ENCODE results near the gene SLC25A23. TPM values are rescaled to one million over a fixed set of nuclear protein-coding genes. Genes with fewer than 3 reads are reported as not detected.

SLC25A23 gene
- total RNA-seq, 1 donor from 2014 or later, result 89.9 TPM

DNA sequence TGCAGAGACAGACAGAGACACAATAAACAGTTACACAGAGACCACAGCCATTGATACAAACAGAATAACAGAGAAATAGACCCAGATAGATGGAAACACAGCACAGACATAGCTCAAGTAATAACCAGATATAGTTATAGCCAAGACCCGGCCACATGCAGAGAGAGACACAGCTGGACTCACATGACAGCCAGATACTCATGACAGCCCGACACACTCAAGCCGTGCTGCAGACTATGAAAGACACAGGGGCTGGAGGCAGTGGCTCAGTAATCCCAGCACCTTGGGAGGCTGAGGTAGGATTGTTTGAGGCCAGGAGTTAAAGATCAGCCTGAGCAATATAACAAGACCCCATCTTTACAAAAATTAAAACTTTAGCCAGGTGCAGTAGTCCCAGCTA is 23.6 kb upstream of the SLC25A23 start:
- no peak for ATAC-seq
- intact Hi-C loops (cut with DNase I), result no loop called here
- no peak for DNase-seq (ENCODE audit: missing footprints)

DNA sequence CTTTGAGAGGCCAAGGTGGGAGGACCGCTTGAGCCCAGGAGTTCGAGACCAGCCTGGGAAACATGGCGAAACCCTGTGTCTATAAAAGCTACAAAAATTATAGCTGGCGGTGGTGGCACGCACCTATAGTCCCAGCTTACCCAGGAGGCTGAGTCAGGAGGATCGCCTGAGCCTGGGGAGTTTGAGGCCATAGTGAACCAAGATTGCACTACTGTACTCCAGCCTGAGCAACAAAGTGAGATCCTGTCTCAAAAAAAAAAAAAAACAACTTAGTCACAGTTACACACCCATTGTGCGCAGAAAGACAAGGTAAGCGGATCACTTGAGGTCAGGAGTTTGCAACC is 22.7 kb upstream of the SLC25A23 start:
- DNase-seq (ENCODE audit: missing footprints) (no peak), ATAC-seq (no peak)
- intact Hi-C loops (cut with DNase I), result no loop called here

DNA sequence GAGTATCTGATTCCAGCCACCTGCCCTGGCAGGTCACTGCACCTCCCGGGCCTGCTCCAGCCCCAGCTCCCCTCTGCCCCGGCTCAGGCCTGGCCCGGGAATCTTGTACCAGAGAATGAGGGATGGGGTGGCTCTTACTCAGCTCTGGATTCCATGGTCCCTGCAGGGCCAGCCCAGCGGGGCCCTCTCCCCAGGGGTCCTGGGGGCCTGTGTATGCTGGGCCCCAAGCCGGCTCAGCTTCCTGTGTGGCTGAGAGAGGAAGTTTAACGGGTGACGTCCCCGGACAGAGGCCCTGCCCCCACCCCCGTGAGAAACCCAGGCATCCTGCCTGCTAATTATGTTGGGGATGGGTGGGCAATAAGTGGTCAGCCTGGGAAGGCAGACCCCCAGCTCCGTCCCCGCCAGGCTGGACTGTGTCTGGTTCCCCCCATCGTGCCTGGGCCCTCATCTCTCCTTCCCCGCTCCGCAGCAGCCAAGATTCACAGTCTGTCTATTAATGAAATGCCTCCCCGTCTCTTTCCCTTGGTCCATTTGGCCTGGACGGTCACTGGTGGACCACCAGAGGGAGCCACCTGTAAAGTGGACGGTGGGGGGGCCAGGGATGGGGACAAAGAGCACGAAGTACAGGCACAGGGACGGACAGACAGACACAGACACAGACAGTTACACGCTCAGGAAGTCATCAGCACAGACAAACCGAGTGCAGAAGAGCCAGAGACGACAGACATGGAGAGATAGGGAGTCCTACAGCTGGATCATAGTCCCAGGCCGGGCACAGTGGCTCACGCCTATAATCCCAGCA is 22.1 kb upstream of the SLC25A23 start, which contains the start of gene DENND1C:
TSS of gene DENND1C (minus strand) at position 247 of the 802 bp plus-strand sequence. CDS start at position 155, 92 bp downstream.
- peak; percentile 75 for DNase-seq (ENCODE audit: missing footprints)
- peak; percentile 54 for ATAC-seq
- intact Hi-C loops (cut with DNase I), result no loop called here

DNA sequence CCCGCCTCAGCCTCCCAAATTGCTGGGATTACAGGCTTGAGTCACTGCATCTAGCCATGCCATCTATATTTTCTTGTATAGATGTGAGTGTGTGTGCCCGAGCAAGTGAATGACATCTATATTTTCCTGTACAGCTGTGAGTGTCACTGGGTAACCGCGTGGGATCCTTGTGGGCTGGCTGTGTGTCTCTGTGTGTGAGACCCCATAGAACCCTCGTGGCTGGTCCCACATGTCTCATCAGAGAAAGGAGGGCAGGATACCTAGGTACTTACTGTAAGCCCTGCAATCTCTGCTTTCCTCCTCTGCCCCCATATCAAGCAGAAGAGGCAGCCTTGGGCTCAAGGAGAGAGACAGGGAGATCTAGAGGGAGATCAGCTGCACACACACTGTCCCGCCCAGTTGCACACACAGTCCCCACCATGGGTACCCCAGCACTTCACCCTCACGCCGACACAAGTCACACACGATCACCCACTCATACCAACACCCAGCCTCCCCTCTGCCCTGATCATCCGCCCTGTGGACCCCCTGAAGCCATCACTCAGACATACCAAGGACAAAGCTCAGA is 21.3 kb upstream of the SLC25A23 start:
- ATAC-seq, result no peak
- intact Hi-C loops (cut with DNase I), result no loop called here

DNA sequence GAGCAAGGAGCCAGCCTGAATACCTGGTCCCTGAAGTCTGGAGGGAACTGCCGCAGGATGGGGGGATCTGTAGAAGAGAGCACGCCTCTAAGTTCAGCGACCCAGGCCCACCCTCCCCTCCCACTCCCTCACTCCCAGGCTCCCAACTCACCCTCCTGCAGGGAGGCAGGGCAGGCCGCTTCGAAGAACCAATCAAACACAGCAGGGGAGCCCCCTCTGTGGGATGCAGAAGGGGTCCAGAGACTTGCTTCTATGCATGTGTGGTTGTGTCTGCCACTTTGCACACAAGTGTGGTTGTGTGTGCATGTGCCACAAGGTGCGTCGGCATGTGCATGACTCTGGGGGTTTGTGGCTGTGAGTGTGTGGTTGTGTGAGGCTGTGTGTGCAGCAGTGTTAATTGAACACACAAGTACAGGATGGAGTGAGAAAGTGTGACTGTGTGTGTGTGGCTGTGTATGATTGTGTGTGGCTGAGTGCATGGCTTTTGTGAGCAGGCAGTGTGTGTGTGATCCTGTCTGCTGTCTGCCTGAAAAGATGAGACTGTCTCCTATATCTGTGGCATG is 20.3 kb upstream of the SLC25A23 start:
- intact Hi-C loops (cut with DNase I), result no loop called here
- ATAC-seq (no peak), DNase-seq (ENCODE audit: missing footprints) (no peak)

More for the DNA sequence above, 21.3 kb upstream of the SLC25A23 start:
- DNase-seq (ENCODE audit: missing footprints), result no peak

DNA sequence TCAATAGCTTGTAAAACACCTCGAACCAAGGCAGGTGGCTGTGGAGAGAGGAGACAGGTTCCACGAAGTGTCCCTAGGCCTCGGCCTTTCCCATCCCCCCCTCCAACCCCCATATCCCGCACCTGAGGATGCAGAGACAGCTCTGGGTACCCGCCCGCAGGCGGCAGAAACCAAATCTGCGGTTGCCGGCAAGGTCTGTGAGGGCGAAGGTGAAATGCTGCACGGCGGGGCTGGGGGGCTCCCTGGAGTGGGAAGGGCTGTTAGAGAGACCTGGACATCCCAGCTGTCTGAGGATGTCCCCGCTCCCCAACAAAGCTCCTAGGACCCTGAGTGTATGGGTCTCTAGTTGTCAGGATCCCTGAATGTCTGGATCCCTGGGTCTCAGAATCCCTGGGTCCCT is 19.2 kb upstream of the SLC25A23 start:
- ATAC-seq, result no peak
- no peak for DNase-seq (ENCODE audit: missing footprints)
- intact Hi-C loops (cut with DNase I), result no loop called here

- peak; percentile 57 for DNase-seq (ENCODE audit: missing footprints)
- ATAC-seq, result no peak
- intact Hi-C loops (cut with DNase I), result no loop called here
These were observed 17.4 kb upstream of the SLC25A23 start for GRCh38 chr19:6476896-6477431.

GRCh38 chr19:6476155-6476895 is 16.7 kb upstream of the SLC25A23 start:
- intact Hi-C loops (cut with DNase I), result no loop called here
- peak; percentile 72 for DNase-seq (ENCODE audit: missing footprints)
- ATAC-seq, result no peak

DNA sequence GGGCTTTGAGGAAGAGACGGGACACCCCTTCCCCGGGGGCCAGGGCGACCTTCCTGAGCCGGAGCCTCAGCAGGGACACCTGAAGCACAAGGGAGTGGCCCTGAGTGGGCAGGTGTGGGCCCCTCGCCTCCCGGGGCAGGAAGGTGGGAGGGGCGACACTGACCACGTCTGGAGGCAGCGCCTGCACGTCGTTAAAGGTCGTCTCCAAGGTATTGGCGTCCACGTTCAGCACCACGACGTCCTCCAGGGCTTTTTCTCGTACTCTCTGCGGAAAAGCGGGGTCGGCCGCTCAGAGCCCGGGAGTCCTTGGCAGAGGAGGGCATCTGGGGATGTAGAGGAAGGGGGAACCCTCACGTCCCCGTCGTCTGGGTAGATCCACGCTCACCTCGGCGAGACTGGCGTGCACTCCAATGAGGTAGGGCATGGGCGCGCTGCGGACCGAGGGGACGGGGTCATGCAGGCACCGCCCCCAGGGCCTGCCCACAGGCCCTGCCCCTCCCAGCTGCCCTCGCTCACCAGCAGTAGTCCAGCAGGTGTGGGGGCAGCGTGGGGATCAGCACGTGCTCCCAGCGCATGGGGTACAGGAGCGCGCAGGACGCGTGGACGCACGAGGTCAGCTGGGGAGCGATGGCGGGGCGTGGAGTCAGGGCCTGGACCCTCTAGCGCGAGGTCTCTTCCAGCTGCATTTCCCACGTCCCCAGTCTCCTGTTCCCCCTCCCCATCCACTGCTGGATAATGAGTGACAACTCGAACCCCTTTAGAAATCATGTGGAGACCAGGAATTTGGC is 15.9 kb upstream of the SLC25A23 start:
- intact Hi-C loops (cut with DNase I), result no loop called here
- DNase-seq (ENCODE audit: missing footprints), result peak; percentile 60
- ATAC-seq, result no peak

GRCh38 chr19:6473647-6474046 is 14.1 kb upstream of the SLC25A23 start:
- ATAC-seq (no peak), DNase-seq (ENCODE audit: missing footprints) (no peak)
- intact Hi-C loops (cut with DNase I), result no loop called here

DNA sequence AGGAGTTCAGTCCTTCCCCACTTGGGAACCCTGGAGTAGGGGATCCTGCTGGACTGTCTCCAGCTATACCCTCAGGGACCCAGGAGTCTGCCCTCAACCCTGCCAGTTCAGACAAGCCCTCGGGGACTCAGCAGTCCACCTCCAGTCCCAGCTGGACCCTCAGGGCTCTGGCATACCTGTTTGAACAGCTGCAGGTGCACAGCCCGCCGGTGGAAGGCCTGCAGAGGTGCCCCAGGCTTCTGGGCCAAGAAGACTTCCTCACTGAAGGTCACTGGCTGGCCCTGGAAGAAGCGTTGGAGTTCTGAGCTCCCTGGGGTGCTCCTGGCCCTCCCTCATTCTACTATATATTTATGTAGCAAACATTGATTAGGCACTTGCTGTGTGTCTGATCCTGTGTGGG is 13.1 kb upstream of the SLC25A23 start:
- intact Hi-C loops (cut with DNase I), result no loop called here
- ATAC-seq, result no peak
- DNase-seq (ENCODE audit: missing footprints), result no peak

DNA sequence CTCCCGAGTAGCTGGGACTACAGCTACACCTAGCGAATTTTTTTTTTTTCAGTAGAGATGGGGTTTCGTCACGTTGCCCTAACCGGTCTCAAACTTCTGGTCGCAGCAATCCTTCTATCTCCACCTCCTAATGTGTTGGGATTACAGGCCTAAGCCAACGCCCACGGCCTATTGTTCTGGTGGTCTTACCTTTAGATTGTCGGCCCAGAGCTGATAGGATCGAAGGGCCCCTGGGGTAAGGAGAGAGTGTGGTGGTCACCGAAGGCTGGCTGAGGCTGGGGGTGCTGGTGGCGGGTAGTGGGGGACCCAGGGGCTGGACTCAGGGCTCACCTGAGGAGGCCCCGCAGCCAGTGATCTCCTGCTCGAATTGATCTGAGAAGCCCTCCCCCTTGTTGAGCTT is 11.5 kb upstream of the SLC25A23 start:
- intact Hi-C loops (cut with DNase I), result no loop called here
- ATAC-seq (no peak), DNase-seq (ENCODE audit: missing footprints) (no peak)

DNA sequence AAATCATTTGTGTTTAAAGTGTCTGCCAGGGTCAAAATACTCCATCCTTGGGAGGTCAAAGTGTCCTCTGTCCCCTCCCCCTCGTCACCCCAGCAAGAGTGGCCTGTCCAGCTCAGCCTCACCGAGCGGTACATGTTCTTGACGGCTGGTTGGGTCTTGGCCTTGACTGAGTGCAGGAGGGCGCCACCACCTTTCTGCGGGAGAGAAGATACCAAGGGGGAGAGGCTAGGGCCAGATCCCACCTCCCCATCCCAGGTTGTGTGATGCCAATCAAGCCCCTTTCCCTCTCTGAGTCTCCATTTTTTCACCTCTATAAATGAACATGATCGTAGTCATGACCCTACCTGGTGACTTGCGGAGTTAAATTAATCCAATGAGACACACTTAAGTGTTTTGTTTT is 10.6 kb upstream of the SLC25A23 start:
- intact Hi-C loops (cut with DNase I), result no loop called here
- DNase-seq (ENCODE audit: missing footprints) (no peak), ATAC-seq (no peak)

GRCh38 chr19:6467384-6467783 is 7.8 kb upstream of the SLC25A23 start:
- DNase-seq (ENCODE audit: missing footprints), result no peak
- intact Hi-C loops (cut with DNase I), result no loop called here
- ATAC-seq, result no peak

- ATAC-seq (no peak), DNase-seq (ENCODE audit: missing footprints) (no peak)
- intact Hi-C loops (cut with DNase I), result no loop called here
These were observed 7.1 kb upstream of the SLC25A23 start for GRCh38 chr19:6466526-6467248.

DNA sequence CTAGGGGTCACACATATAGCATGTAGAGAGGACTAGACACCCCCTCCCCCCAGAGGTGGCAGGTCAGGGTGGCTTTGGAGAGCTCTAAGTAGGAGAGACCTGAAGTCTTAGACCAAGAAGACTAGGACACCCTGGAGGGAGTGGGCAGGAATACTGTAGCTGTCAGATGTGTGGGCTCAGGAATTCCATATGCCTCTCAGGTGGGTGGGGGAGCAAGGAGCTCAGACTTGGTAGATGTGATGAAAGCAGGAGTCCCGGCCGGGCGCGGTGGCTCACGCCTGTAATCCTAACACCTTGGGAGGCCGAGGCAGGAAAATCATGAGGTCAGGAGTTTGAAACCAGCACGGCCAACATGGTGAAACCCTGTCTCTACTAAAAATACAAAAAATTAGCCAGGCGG is 6.1 kb upstream of the SLC25A23 start:
- no peak for ATAC-seq

DNA sequence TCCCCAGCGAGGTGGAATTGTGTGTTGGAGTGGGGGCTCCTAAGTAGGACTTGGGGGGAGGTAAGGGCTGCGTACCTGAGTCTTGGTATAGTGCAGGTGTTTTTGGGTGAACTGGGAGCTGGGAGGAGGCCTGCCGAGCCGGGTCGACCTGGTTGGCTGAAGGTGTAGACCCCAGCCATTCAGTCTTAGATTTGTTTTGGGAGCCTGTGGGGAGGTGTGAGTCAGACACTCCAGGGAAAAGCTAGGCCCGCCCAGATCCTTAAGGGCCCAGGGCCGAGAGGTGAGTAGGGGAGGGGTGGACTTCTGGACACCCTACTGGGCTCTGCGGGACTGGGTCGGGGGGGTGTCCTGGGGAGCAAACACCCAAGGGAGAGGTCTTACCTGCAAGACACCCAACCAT is 5.4 kb upstream of the SLC25A23 start:
- no peak for ATAC-seq
- no peak for DNase-seq (ENCODE audit: missing footprints)
- intact Hi-C loops (cut with DNase I), result no loop called here

More for the DNA sequence above, 6.1 kb upstream of the SLC25A23 start:
- no peak for DNase-seq (ENCODE audit: missing footprints)
- intact Hi-C loops (cut with DNase I), result no loop called here

Data from Right ventricle myocardium inferior (tissue), 1 donor.